IMR-90 (cell line): ENCODE measurements around the gene TRIM62.

ENCODE experiments used
- CEBPB ChIP-seq: IDR thresholded peaks from 2 replicates; pipeline ENCODE4 v1.6.1; 2012; ENCODE audit warnings: low read depth, low read length, improper control_type of control experiment
- CHD1 ChIP-seq: IDR thresholded peaks from 2 replicates; pipeline ENCODE4 v1.6.1; 2012; ENCODE audit warnings: low read depth, low read length, improper control_type of control experiment
- TF ChIP-seq, protein P1 (sequence below): conservative IDR thresholded peaks from 2 replicates; pipeline ENCODE4 v1.5.1; 2012; ENCODE audit warnings: mild to moderate bottlenecking, low read depth, low read length, improper control_type of control experiment

DNA sequence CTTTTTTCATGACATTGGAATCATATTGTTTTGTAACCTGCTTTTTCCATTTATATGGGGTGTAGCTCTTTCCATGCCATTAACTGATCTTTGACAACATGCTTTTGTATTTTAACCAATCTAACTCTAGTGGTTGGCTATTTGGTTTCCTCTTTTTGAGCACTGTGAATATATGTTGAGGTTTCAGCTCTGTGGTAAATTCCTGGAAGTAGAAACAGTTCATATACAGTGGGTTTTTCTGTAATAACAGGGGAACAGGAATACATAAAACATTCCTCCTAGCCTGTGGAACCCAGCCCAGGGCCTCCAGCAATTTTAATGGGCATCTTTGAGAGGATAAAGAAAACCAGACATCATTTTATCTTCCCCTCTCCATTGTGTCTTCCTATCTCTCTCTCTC is 83.5 kb downstream of the TRIM62 start:
- TF ChIP-seq CHD1 (no peak), CEBPB (no peak)
- TF ChIP-seq, protein P1, sequence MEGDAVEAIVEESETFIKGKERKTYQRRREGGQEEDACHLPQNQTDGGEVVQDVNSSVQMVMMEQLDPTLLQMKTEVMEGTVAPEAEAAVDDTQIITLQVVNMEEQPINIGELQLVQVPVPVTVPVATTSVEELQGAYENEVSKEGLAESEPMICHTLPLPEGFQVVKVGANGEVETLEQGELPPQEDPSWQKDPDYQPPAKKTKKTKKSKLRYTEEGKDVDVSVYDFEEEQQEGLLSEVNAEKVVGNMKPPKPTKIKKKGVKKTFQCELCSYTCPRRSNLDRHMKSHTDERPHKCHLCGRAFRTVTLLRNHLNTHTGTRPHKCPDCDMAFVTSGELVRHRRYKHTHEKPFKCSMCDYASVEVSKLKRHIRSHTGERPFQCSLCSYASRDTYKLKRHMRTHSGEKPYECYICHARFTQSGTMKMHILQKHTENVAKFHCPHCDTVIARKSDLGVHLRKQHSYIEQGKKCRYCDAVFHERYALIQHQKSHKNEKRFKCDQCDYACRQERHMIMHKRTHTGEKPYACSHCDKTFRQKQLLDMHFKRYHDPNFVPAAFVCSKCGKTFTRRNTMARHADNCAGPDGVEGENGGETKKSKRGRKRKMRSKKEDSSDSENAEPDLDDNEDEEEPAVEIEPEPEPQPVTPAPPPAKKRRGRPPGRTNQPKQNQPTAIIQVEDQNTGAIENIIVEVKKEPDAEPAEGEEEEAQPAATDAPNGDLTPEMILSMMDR, result no peak
